Omental fat pad (tissue), 4 donors: Measurements from ENCODE around the gene S1PR5. TPM values are rescaled to one million over a fixed set of nuclear protein-coding genes. Genes with fewer than 3 reads are reported as not detected.

ENCODE experiments used
- ATAC-seq: fragments of 150-250 bp; one replicate; pipeline ENCODE4 v1.9.1; 2016; ENCODE audit warnings: mild to moderate bottlenecking, moderate library complexity; ENCODE audit not compliant: low FRiP score
- DNase-seq: peaks from one replicate; pipeline ENCODE4 v3.0.0-alpha.2; 2019; ENCODE audit warnings: low spot score
- small RNA-seq: library from RNA; depleted of rRNA; stranded (forward); fragments of <200 nt; gene quantifications from one replicate; pipeline ENCODE3, GENCODE V24; 2016
- total RNA-seq, 4 donors: library from RNA; depleted of rRNA; stranded (reverse); fragments of >200 nt; gene quantifications; one replicate each; pipeline ENCODE4 v1.1.0, GENCODE V29; 2016
- TF ChIP-seq, protein P1 (sequence below), 3 donors: fragments of 450-650 bp; IDR thresholded peaks; one replicate each; pipeline ENCODE4 v1.5.1; 2016 to 2017; ENCODE audit warnings: antibody characterized with exemption in 3 of 3, mild to moderate bottlenecking in 3 of 3, moderate library complexity in 2 of 3

S1PR5 gene
- total RNA-seq, 4 donors from 2014 or later = 0.47 to 0.72 (median 0.56) TPM

DNA sequence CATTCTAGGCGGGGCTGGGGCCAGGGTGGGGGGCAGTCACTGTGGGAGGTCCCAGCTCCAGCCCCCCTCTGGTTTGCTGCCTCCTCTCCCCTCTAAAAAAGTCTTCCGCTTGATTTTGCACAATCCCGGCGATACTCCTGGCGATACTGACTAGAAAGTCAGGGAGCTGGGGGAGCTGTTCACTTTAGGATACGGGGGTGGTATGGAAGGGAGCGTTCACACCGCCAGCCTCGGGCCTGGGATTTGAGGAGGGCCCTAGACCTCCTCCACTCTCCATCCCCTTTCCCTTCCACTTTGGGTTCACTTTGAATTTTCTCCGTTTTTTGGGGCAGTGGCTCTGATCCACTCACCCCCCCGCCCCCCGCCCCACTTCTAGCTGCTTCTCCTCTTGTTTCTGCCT, 49.1 kb downstream of the S1PR5 start:
- no peak for DNase-seq
- no peak for ATAC-seq
- TF ChIP-seq, protein P1, sequence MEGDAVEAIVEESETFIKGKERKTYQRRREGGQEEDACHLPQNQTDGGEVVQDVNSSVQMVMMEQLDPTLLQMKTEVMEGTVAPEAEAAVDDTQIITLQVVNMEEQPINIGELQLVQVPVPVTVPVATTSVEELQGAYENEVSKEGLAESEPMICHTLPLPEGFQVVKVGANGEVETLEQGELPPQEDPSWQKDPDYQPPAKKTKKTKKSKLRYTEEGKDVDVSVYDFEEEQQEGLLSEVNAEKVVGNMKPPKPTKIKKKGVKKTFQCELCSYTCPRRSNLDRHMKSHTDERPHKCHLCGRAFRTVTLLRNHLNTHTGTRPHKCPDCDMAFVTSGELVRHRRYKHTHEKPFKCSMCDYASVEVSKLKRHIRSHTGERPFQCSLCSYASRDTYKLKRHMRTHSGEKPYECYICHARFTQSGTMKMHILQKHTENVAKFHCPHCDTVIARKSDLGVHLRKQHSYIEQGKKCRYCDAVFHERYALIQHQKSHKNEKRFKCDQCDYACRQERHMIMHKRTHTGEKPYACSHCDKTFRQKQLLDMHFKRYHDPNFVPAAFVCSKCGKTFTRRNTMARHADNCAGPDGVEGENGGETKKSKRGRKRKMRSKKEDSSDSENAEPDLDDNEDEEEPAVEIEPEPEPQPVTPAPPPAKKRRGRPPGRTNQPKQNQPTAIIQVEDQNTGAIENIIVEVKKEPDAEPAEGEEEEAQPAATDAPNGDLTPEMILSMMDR (IDR thresholded peaks at IDR 0.05) = no peak

DNA sequence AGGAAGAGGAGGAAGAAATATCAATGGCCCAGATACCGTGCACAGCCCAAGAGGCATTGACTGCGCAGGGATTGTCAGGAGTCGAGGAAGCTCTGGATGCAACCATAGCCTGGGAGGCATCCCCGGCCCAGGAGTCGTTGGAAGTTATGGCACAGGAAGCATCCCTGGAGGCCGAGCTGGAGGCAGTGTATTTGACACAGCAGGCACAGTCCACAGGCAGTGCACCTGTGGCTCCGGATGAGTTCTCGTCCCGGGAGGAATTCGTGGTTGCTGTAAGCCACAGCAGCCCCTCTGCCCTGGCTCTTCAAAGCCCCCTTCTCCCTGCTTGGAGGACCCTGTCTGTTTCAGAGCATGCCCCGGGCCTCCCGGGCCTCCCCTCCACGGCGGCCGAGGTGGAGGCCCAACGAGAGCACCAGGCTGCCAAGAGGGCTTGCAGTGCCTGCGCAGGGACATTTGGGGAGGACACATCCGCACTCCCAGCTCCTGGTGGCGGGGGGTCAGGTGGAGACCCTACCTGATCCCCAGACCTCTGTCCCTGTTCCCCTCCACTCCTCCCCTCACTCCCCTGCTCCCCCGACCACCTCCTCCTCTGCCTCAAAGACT, 50.0 kb downstream of the S1PR5 start:
- DNase-seq (no peak), ATAC-seq (no peak)
- TF ChIP-seq, protein P1 (IDR thresholded peaks at IDR 0.05) = no peak

DNA sequence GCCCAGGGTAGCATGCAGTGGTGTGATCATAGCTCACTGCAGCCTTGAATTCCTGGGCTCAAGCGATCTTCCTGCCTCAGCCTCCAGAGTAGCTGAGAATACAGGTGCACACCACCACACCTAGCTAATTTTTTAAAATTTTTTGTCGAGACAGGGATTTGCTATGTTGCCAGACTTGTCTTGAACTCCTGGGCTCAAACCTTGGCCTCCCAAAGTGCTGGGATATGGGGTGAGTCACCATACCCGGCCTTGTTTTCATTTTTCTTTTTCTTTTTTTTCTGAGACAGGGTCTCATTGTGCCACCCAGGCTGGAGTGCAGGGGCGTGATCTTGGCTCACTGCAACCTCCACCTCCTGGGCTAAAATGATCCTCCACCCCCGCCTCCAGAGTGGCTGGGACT, 52.8 kb downstream of the S1PR5 start:
- TF ChIP-seq, protein P1 (IDR thresholded peaks at IDR 0.05) = no peak
- ATAC-seq (no peak), DNase-seq (no peak)

Small RNAs within 50 kb of the gene (small RNA-seq; reads per million reads assigned to genes)
- not detected for gene MIR1238
- gene RNU7-140P = not detected

Other genes starting within 250 kb of the S1PR5 start
- 100 to 1,000 TPM in 2 of 4 donors, 10 to 100 TPM in 2; 20.7 to 286 (median 81.0) TPM for gene ICAM1, start 246.3 kb downstream of the S1PR5 start, total RNA-seq
- gene ICAM4, start 230.5 kb downstream of the S1PR5 start, total RNA-seq = 1 to 10 TPM in 3 of 4 donors, under 1 TPM in 1; 0.82 to 7.5 (median 2.0) TPM
- 1 to 10 TPM in 1 of 4 donors, under 1 TPM in 3; 0.31 to 1.1 (median 0.53) TPM for gene ICAM5, start 227.5 kb downstream of the S1PR5 start, total RNA-seq
- 1 to 10 TPM in 1 of 4 donors, under 1 TPM in 3; 0.19 to 2.4 (median 0.94) TPM for gene ZGLP1, start 207.6 kb downstream of the S1PR5 start, total RNA-seq
- 10 to 100 TPM in 3 of 4 donors, 1 to 10 TPM in 1; 9.0 to 26.2 (median 17.8) TPM for gene FDX2, start 201.4 kb downstream of the S1PR5 start, total RNA-seq
- gene RAVER1, start 183.9 kb downstream of the S1PR5 start, total RNA-seq = 10 to 100 TPM; 12.4 to 23.9 (median 15.8) TPM
- gene ICAM3, start 177.8 kb downstream of the S1PR5 start, total RNA-seq = 10 to 100 TPM in 1 of 4 donors, 1 to 10 TPM in 3; 7.7 to 41.1 (median 9.4) TPM
- 100 to 1,000 TPM in 1 of 4 donors, 10 to 100 TPM in 3; 60.2 to 137 (median 76.9) TPM for gene TYK2, start 136.9 kb downstream of the S1PR5 start, total RNA-seq
- gene CDC37, start 113.9 kb downstream of the S1PR5 start, total RNA-seq = 100 to 1,000 TPM; 146 to 308 (median 195) TPM
- gene PDE4A, start 96.9 kb downstream of the S1PR5 start, total RNA-seq = 10 to 100 TPM in 3 of 4 donors, 1 to 10 TPM in 1; 9.8 to 30.3 (median 16.2) TPM
- gene KEAP1, start 14.1 kb downstream of the S1PR5 start, total RNA-seq = 10 to 100 TPM; 53.2 to 65.6 (median 59.3) TPM
- 10 to 100 TPM; 12.9 to 16.6 (median 15.4) TPM for gene ATG4D, start 26.5 kb upstream of the S1PR5 start, total RNA-seq
- 10 to 100 TPM in 3 of 4 donors, 1 to 10 TPM in 1; 9.1 to 36.3 (median 16.3) TPM for gene KRI1, start 48.6 kb upstream of the S1PR5 start, total RNA-seq
- gene CDKN2D, start 51.5 kb upstream of the S1PR5 start, total RNA-seq = 10 to 100 TPM in 1 of 4 donors, 1 to 10 TPM in 3; 2.9 to 21.4 (median 7.5) TPM
- gene AP1M2, start 69.9 kb upstream of the S1PR5 start, total RNA-seq = 1 to 10 TPM in 3 of 4 donors, not detected in 1; 1.8 to 8.2 (median 2.4) TPM
- 100 to 1,000 TPM in 2 of 4 donors, 10 to 100 TPM in 2; 49.3 to 114 (median 85.0) TPM for gene SLC44A2, start 108.1 kb upstream of the S1PR5 start, total RNA-seq
- gene ILF3, start 136.9 kb upstream of the S1PR5 start, total RNA-seq = 100 to 1,000 TPM; 101 to 237 (median 120) TPM
- 10 to 100 TPM; 25.0 to 40.2 (median 28.9) TPM for gene QTRT1, start 184.0 kb upstream of the S1PR5 start, total RNA-seq
- 100 to 1,000 TPM in 2 of 4 donors, 10 to 100 TPM in 2; 76.5 to 135 (median 99.9) TPM for gene DNM2, start 200.6 kb upstream of the S1PR5 start, total RNA-seq